ENCODE data around the gene EDDM13. TPM values are rescaled to one million over a fixed set of nuclear protein-coding genes. Genes with fewer than 3 reads are reported as not detected.

Gene EDDM13
- total RNA-seq, 1 experiment from 2014 or later, result not detected

GRCh38 chr19:56341948-56342347 lies 69.4 kb downstream of the EDDM13 start:
- H3K27ac Mint-ChIP-seq (ENCODE audit: unreplicated experiment), result no peak overlapping the region
- intact Hi-C loops (cut with micrococcal nuclease; ENCODE audit: unreplicated experiment), result no loop called here
- H3K4me3 ChIP-seq (ENCODE audit: low read depth, low read length), result no peak overlapping the region
- no peaks in the 10 kb centered on the region for H3K4me1 ChIP-seq
- no peak overlapping the region for H3K4me3 Mint-ChIP-seq (ENCODE audit: unreplicated experiment)
- POLR2A ChIA-PET, result no interaction called here
- peaks cover 33% of the 10 kb centered on the region for H3K9me3 Mint-ChIP-seq (ENCODE audit: unreplicated experiment)
- BruUV-seq (replicated peaks), result no TSS peak
- H3K27me3 ChIP-seq (replicated peaks; ENCODE audit: control insufficient read depth, insufficient read depth, low read length), result no peaks in the 10 kb centered on the region
- DNase-seq, result no peak
- no peaks in the 10 kb centered on the region for H3K27me3 Mint-ChIP-seq (ENCODE audit: insufficient read depth, unreplicated experiment)
- no peak for TF ChIP-seq CTCF (IDR thresholded peaks at IDR 0.05; ENCODE audit: insufficient read depth in 1 of 2, low read depth in 1 of 2, low read length in 1 of 2, severe bottlenecking in 1 of 2, unreplicated experiment in 1 of 2)
- H3K36me3 ChIP-seq (ENCODE audit: control insufficient read depth, insufficient read depth, low read length), result no peaks in the 10 kb centered on the region
- peaks cover 9% of the 10 kb centered on the region for H3K9me3 ChIP-seq
- H3K36me3 Mint-ChIP-seq (ENCODE audit: insufficient read depth, unreplicated experiment), result no peaks in the 10 kb centered on the region
- no peaks in the 10 kb centered on the region for H3K4me1 Mint-ChIP-seq (ENCODE audit: low read depth, unreplicated experiment)
- CTCF ChIA-PET, result no interaction called here

GRCh38 chr19:56347163-56347778 lies 74.7 kb downstream of the EDDM13 start:
- no peaks in the 10 kb centered on the region for H3K4me1 ChIP-seq
- H3K36me3 ChIP-seq (ENCODE audit: control insufficient read depth, insufficient read depth, low read length), result no peaks in the 10 kb centered on the region
- Mint-ChIP-seq H3K4me3 (ENCODE audit: unreplicated experiment) (no peak overlapping the region), H3K27ac (ENCODE audit: unreplicated experiment) (no peak overlapping the region), H3K36me3 (ENCODE audit: insufficient read depth, unreplicated experiment) (peaks cover 5% of the 10 kb centered on the region), H3K27me3 (ENCODE audit: insufficient read depth, unreplicated experiment) (no peaks in the 10 kb centered on the region), H3K9me3 (ENCODE audit: unreplicated experiment) (peaks cover 33% of the 10 kb centered on the region), H3K4me1 (ENCODE audit: low read depth, unreplicated experiment) (no peaks in the 10 kb centered on the region)
- POLR2A ChIA-PET, result no interaction called here
- CTCF ChIA-PET, result interaction anchor here (2.1 kb wide), 1 partner anchor 14 kb away, joined by 10 read pairs; no protein-coding TSS in a partner anchor
- BruUV-seq (replicated peaks), result no TSS peak
- intact Hi-C loops (cut with micrococcal nuclease; ENCODE audit: unreplicated experiment), result no loop called here
- H3K4me3 ChIP-seq (ENCODE audit: low read depth, low read length), result no peak overlapping the region
- no peak for TF ChIP-seq CTCF (IDR thresholded peaks at IDR 0.05; ENCODE audit: insufficient read depth in 1 of 2, low read depth in 1 of 2, low read length in 1 of 2, severe bottlenecking in 1 of 2, unreplicated experiment in 1 of 2)
- peaks cover 2% of the 10 kb centered on the region for H3K9me3 ChIP-seq
- DNase-seq, result no peak
- no peaks in the 10 kb centered on the region for H3K27me3 ChIP-seq (replicated peaks; ENCODE audit: control insufficient read depth, insufficient read depth, low read length)

- no TSS peak for BruUV-seq (replicated peaks)
- Histone ChIP-seq H3K9me3 (no peaks in the 10 kb centered on the region; the same call in none of the 2 replicates), H3K4me1 (no peaks in the 10 kb centered on the region), H3K4me3 (ENCODE audit: low read depth, low read length) (no peak overlapping the region), H3K27me3 (replicated peaks; ENCODE audit: control insufficient read depth, insufficient read depth, low read length) (no peaks in the 10 kb centered on the region), H3K36me3 (ENCODE audit: control insufficient read depth, insufficient read depth, low read length) (no peaks in the 10 kb centered on the region)
- DNase-seq, result peak in 1 of 2 experiments; percentile 5
- Mint-ChIP-seq H3K27ac (ENCODE audit: unreplicated experiment) (no peak overlapping the region), H3K36me3 (ENCODE audit: insufficient read depth, unreplicated experiment) (peaks cover 5% of the 10 kb centered on the region), H3K4me1 (ENCODE audit: low read depth, unreplicated experiment) (no peaks in the 10 kb centered on the region), H3K9me3 (ENCODE audit: unreplicated experiment) (peaks cover 33% of the 10 kb centered on the region), H3K4me3 (ENCODE audit: unreplicated experiment) (no peak overlapping the region), H3K27me3 (ENCODE audit: insufficient read depth, unreplicated experiment) (no peaks in the 10 kb centered on the region)
- CTCF ChIA-PET, result interaction anchor here (2.1 kb wide), 1 partner anchor 15 kb away, joined by 10 read pairs; no protein-coding TSS in a partner anchor
- POLR2A ChIA-PET, result no interaction called here
- intact Hi-C loops (cut with micrococcal nuclease; ENCODE audit: unreplicated experiment), result no loop called here
- TF ChIP-seq CTCF (IDR thresholded peaks at IDR 0.05; ENCODE audit: insufficient read depth in 1 of 2, low read depth in 1 of 2, low read length in 1 of 2, severe bottlenecking in 1 of 2, unreplicated experiment in 1 of 2), result peak in 1 of 2 experiments; percentile 27
Measured at GRCh38 chr19:56348289-56348877, 75.8 kb downstream of the EDDM13 start.
